HG03354 (cell line): ENCODE measurements around the gene LIMS2.

ENCODE experiments used
- ATAC-seq: cut with Tn5 transposase; IDR thresholded peaks from one replicate; pipeline ENCODE4 v1.9.1; 2021; ENCODE audit warnings: mild to moderate bottlenecking; ENCODE audit not compliant: unreplicated experiment, poor library complexity, severe bottlenecking

The LIMS2 gene

DNA sequence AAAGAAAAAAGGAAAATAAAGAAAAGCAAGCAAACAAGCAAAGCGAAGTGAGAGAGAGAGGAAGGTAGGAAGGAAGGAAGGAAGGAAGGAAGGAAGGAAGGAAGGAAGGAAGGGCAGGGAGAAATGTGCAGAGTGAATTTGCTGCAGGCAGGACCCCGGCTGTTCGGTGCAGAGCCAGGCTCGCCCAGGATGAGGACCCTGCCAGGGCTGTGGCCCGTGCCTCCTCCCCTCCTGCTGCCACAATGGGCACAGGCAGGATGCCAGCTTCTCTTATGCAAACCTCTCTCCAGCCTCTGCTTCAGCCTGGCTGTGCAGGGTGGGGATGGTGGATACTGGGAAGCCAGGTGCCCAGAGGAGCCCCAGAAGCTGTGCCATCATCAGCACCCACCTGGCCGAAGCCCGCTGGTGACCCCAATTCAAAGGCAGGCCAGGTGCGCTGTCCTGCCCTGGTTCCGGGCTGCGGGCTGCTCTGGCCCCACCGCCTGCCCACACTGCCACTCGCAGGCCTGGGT is 26.2 kb downstream of the LIMS2 start:
- ATAC-seq, result no peak

DNA sequence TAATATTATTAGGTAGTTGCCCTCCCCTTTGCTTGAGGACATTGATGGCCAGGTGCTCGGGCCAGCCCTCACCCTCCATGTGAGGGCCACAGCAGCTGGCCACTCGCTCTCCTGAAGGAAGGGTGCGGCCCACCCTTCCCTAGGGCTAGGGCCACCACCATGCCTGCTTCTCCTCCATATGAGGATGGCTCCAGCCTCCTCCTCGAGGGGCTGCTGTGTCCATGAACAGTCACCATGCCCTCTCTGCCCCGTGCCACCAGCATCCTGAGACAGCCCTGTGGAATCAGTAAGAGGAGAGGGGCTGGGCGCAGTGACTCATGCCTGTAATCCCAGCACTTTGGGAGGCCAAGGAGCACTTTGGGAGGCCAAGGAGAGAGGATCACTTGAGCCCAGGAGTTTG is 27.0 kb downstream of the LIMS2 start:
- no peak for ATAC-seq

DNA sequence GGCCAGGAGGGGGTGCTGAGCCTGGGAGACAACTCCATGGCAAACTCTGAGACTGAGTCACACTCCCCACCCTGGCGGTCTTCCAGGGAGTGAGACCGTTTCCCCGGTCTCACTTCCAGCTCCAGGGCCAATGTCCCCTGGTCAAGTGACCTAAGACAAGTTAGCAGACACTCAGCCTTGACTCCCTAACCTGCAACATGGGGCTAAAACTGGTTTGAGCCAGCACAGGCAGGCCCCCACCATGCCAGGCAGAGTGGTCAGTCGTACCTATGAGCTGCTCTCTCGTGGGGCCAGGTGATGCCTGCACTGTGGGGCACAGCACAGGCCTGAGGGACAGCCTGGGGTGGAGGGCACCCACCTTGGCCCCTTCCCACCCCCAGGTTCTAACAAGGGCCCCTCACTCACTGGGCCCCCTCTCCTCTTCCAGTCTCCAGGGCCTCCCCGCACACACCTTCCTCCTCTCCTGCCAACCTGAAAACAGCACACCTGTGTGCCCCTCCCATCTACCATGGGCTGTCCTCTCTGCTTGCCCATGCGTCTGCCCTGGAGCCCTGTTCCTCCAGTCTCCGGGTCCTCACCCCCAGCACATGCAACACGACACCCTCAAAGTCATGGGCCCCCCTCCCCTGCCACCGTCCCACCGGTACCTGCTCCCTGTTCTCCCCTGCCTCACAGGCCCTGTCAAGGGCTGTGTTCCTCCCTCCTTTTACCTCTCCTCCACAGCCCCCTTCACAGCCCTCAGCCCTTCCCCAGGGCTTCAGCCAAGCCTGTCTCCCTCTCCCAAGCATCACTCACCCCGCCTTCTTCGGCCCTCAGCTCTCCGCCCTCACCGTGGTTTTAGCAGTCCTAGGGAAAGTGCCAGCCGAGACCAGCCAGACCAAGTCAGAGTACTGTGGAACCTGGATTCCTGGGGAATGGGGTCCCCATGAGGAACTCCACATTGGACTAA is 27.8 kb downstream of the LIMS2 start:
- ATAC-seq, result no peak

GRCh38 chr2:127646487-127647241 is 28.7 kb downstream of the LIMS2 start:
- no peak for ATAC-seq

- no peak for ATAC-seq
These were observed 29.7 kb downstream of the LIMS2 start, which contains the start of gene GPR17 for GRCh38 chr2:127645395-127646291. Gene GPR17 (plus strand): TSS chr2:127646153. CDS start chr2:127650736, 4,583 bp downstream.

DNA sequence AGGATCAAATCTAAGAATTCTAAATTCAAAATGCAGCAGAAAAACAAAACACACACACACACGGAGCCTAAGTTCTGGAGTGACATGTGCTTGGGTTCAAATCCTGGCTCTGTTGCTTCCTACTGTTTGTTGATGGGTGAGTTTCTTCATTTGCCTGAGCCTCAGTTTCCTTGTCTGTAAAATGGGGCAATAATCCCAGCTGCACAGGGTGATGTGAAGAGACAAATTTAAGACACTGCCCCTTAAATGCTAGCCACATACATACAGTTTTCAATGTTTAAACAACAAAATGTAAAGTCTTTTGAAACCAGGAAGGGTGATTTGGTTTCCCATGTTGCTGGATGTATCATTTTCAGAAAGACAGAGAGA is 30.3 kb downstream of the LIMS2 start:
- no peak for ATAC-seq

DNA sequence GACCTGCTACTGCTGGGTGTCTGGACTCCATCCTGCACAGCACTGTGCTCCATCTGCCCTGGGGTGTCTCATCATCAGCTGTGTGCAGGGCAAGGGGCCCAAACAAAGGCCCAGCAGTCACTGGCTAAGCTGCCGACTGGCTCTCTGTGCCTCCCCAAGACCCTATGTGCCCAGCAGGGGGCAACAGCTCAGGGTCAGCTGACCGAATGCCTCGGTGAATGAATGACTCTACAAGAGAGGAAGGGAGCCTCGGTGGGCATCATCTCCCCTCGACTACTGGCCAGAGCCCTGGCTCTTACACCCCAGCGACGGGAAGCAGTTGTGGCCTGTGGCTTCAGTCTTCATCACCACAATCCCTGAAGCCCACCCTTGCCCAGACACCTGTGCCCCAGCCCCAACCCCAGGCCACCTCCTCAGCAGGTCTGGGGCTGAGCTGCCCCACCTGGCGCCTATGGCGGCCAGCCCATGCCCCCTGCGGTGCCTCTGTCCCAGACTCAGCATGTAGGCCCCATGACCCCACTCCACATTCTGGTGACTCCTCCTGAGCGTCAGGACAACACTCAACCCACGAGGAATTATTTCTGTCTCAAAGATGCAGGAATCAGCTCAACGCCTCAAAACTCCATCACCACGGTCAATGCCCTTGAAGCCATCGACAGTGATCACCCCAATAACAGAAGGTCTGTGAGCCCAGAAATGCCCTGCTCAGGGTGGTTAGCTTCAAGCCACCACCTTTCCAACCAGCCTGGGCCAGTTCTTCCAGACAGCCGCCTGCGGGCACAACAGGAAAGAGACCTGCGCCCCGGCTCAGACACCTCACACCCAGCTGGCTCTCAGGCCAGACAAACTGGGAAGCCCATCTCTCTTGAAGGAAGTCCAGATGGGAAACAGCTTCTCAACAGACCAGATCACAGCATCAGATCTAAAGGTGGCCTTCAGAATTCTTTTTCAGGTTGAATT is 31.0 kb downstream of the LIMS2 start:
- no peak for ATAC-seq

DNA sequence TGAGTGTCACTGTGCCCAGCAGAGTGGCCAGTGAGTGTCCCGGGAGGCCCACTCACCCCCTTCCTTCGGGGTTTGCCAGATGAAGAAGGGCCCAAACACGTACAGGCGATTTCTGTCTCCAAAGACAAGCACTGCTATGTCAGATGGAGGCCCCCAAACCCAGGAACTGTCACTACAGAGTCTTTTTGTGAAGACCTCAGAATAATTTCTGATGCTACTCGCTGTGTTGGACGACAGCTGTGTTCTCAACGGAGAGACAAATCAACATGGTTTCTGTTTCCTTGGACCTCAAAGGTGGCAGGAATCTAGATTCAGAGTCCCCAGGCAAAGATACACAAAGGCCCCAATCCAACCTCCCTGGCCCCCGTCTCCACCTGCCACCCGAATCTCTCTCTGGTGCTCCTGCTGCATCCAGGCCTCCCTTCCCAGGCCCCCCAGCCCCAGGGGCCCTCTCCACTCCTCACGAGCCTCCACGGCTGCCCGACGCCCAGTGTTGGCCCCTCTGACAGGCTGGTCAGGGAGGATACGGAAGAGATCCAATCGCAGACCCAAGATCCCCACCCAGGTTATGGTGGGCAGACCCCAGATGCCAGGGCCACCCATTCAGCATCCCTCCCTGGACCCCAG is 31.8 kb downstream of the LIMS2 start:
- no peak for ATAC-seq

DNA sequence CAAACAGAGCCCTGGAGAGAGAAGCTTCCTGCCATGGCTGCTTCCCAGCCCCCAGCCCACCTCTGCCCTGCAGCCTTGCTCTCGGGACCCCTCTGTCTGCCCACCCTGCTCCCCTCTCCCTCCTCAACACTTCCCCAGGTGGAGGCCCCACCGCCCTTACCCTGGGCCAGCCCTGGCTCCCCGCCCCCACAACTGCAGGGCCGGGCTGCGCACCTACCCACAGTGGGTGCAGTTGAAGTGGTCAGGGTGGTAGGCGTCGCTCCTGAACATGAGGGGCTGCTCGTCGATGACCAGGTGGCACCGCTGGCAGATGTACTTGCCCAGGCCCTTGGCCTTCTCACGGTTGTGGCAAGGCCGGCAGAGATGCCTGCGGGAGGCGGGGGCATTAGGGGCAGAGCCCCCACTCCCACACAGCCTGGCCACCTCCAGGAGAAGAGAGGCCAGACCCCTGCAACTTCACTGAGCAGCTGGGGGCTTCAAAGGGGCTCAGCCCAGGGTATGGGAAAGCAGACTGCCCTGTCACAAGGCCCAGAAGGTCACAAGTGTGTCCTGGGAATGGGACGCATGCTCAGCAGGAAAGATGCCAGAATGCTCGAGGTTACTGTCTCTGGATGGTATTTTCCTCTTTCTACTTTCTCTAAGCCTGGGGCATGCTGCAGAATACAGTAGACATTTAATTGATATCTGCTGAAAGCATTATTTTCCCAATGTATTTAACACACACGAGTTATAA is 32.5 kb downstream of the LIMS2 start:
- no peak for ATAC-seq

DNA sequence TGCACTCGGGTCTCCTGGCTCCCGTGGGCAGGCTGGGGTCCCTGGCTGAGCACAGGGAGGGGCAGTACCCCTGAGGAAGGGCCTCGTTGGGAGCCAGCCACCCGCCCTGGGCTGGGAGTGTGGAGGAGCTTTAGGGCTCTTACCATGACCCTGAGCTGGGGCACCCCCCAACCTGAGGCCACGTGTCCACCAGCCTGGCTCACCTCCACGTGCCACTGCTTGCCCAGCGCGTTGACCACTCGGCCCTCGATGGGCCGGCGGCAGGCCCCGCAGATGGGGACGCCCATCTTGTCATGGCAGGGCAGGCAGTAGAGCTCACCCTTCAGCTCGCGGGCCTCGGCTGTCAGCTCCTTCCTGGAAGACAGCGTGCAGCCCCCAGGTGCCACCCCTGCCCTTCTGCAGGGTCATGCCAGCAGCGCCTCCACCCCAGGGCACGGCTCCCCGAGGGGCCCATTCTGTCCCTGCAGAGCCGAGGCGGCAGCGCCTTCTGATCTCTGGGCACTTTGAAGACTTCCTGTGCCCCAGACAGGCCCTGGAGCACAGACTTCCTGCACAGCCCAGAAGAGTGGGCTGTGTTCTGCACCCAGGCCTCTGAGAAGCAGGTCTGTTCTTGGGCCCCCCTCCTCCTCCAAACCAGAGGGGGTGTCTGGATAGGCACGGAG is 33.4 kb downstream of the LIMS2 start:
- no peak for ATAC-seq

GRCh38 chr2:127641133-127641532 is 34.2 kb downstream of the LIMS2 start:
- no peak for ATAC-seq

- ATAC-seq, result peak; percentile 67
These were observed 35.0 kb downstream of the LIMS2 start for GRCh38 chr2:127640082-127641072.

DNA sequence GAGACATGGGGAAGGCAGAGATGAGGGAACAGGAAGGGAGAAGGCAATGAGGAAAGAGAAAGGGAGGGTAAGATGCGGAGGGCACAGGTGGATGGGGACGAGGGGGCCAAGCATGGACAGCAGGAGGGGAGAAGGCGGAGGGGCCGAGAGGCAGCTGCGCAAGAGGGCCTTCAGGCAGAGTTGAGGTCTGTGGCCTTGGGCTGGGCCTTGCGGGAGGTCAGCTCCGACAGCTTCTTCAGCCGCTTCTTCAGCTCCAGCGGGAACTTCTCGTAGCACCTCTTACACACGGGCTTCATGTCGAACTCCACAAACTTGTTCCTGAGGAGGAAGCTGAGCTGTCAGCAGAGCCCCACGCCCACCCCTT is 36.2 kb downstream of the LIMS2 start:
- ATAC-seq, result no peak

DNA sequence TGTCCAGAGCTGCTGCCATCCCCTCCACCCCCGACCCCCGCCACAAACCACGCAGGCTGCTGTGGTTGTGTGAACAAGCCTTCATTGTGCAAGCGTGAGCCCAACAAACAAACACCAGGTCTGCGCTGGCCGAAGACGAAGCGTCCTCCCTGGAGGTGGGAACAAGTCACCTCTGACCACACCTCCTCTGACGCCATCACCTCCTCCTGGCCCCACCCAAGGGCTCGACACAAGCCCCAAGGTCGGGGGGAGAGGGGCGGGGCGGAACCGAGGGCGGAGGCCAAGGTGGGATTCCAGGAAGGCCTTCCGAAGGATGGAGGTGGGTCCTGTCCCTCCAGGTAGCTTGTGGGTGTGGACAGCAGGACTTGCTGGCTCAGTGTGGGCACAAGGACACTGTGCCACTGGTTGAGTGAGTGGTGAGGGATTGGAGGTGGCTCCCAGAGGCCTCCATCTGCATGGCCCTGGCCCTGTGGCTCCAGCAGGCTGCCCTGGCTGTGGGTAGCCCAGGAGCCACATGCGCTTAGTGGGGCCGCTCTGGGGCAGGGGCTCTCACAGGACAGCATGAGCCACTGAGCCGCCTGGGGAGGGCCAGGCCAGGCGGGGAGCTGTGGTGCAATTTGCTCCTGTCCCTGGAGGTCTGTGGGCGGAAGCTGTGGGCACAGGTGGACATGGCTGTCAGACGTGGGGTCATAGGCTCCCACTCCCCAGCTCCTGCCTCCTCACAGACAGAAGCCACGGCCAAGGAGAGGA is 36.8 kb downstream of the LIMS2 start:
- ATAC-seq, result no peak

GRCh38 chr2:127637725-127638252 is 37.5 kb downstream of the LIMS2 start:
- ATAC-seq, result no peak
